ENCODE measurements around the gene HMGA1.

Gene HMGA1

DNA sequence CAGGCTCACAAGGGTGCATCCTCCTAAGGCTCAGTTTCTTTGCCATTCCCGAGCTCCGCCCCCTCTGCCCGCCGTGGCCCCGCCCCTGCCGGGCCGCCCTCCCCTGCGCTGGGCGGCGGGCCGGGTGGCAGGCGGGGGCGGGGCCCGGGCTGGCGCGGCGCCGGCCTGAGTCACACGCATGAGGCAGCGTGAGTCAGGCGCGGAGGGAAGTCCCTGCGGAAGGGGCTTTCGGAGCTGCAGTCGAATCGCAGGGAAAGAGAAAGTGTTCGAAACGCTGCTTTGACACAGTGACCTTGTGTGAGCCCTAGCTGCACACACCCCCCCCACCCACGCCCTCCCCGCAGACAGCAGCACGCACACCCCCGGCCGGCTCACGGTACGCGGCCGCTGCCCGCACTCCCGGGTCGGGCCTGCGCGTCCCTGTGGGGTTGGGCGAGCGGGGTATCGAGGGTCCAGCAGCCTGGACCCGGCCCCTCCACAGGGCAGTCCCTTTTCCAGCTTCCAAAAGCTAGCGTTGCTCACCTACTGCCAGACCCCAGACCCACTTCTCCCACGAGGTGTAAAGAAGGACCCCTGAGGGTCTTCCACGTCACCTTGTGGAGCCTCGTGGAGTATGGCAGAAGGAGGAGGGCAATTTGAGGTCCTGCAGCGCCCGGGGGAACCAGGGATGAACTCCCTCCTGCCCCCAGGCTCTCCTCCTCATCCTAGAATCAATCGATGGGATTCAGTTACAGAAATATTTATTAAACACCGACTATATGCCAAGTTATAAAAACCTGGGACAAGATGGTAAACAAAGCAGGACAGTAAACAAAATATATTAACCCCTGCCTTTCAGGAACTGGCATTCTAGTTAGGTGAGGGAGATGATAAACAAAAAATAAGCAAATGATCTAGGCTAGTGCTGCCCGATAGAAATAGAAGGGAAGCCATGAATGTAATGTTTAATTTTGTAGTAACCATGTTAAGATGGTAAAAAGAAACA, 12.4 kb upstream of the HMGA1 start:
- no peak for FAIRE-seq

GRCh38 chr6:34225551-34225950, 11.1 kb upstream of the HMGA1 start:
- no peak for FAIRE-seq

GRCh38 chr6:34226066-34226465, 10.6 kb upstream of the HMGA1 start:
- no peak for FAIRE-seq

DNA sequence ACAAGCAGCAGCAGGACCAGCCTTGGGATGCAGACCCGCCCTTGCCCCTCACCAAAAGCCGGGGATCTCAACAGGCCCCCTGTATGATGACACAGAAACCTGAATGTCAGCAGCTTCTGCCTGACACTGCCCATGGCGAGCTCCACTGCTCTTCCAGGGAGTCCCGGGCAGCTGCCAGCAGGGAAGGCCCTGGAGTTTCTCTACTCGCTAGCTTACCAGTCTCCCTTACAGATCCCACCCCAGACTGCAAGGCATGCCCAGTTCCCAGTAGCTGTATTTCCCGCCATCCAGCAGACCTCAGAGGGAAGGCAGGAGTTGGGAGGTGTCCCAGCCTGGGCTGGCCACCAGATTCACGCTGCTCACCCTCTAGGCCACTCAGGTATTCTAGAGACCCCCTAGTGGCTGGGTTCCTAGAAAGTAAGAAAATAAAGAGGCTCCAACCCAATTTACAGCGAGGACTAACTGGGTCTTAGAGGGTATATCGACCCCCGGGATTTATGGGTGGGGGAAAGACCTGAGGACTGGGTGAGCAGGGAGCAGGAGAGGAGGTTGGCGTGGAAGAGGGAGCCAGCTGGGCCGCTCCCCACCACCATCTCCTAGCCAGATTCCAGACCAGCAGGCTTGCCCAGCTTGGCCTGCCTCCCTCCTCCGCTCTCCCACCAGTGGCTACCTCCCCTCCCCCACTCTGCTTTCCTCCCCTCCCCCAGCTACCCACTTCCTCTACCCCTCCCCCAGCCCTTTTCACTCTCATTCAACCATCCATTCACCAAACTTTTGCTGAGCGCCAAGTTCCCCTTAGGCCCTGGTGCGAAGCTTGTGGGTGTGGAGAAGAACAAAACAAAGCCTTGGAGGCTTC, 9.7 kb upstream of the HMGA1 start:
- no peak for FAIRE-seq

DNA sequence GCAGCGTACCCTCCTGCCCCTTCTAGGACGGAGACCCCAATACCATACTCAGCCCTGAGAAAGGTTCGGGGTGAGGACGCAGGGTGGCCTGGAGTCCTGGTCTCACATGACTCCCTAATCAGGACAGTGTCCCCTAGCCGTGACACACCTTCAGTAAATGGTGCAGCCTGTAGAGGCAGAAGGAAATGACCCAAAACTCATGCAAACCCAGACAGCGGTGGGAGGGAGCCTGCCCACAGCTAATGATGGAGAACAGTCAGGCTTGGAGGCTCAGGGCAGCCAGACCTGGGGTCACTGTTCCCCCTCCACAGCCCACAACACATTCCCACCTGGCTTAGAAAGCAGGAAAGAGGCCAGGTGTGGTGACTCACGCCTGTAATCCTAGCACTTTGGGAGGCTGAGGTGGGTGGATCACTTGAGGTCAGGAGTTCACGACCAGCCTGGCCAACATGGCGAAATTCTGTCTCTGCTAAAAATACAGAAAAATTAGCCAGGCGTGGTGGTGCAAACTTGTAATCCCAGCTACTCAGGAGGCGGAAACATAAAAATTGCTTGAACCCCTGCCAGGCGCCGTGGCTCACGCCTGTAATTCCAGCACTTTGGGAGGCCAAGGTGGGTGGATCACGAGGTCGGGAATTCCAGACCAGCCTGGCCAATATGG, 8.8 kb upstream of the HMGA1 start:
- FAIRE-seq, result no peak

DNA sequence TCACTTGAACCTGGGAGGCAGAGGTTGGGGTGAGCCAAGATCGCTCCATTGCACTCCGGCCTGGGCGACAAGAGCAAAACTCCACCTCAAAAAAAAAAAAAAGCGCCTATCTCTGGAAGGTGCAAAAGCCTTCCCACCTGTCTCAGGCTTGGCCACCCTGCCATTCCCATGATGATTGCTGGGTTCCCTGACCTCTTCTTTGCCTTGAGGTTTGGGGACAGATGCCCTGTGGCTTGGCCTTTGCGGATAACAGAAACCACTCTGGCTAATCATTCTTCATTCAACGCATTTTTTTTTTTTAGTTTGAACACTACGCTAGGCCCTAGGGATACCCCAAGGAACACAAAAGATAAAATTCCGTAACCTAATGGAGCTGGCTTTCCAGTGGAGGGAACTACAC, 6.8 kb upstream of the HMGA1 start:
- no peak for FAIRE-seq

DNA sequence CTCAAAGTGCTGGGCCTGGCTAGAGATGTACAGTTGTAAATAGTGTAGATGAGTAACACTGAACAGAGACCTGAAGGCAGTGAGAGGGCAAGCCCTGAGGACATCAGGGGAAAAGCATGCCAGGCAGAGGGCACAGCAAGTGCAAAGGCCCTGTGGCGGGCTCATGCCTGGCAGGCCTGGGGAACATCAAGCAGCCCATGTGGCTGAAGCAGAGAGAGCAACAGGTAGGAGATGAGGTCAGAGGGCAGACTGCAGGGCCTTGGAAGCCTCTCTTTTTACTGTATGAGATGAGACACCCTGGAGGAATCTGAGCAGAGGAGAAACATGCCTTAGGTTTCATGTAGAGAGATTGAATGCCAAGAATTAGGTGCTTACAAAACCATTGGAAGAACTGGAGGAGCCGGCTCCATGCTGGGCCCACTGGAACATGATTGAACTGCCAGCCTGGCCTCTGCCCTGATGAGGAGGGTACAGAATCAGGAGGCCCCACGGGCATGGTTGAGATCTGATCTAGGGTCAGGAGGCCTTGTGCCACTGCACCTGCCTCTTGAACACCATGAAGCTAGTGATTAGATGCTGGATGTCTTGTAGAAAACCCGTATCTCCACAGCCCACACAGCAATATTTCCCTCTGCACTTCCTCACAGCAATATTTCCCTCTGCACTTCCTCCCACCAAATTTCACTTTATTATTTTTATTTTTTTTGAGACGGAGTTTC, 5.9 kb upstream of the HMGA1 start:
- no peak for FAIRE-seq

DNA sequence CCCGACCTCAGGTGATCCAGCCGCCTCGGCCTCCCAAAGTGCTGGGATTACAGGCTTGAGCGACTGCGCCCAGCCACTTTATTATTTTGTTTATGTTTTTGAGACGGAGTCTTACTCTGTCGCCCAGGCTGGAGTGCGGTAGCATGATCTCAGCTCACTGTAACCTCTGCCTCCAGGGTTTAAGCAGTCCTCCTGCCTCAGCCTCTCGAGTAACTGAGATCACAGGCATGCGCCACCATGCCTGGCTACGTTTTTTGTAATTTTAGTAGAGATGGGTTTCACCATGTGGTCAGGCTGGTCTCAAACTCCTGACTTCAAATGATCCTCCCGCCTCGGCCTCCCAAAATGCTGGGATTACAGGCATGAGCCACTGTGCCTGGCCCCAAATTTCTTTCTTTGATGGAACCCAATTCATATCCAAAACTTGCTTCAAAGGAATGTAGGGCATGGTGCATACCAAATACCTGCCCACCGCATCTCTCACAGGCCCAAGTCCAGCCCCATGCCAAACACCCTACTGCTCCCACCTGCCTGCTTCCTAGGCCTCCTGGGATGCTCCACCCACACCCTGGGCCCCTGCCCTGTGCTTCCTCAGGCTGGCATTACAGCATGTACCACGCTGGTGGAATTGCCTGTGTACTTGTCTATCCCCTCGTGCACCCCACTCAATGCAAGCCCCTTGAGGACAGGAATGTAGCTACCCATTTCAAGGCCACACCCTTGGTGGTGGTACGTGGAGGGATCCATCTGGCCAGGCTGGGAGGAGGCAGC, 4.9 kb upstream of the HMGA1 start:
- no peak for FAIRE-seq

DNA sequence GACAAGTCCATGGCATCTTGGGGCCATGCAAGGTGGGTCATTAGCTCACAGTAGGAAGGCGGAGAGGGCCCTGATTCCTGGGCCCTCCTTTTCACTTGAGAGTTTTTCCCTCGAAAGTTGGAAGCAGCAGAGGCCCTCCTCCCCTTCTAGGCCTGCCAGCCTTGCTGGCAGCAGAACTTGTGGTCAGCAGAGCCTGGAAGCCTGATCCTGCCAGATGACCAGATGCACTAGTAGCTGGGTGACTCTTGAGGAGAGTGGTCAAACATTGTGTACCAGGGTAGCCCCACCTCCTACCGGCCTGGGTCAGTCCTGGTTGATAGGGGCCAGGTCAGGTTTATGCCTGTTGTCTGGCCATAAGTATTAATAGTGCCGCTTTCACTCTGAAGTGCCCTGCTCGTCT, 3.8 kb upstream of the HMGA1 start:
- no peak for FAIRE-seq

DNA sequence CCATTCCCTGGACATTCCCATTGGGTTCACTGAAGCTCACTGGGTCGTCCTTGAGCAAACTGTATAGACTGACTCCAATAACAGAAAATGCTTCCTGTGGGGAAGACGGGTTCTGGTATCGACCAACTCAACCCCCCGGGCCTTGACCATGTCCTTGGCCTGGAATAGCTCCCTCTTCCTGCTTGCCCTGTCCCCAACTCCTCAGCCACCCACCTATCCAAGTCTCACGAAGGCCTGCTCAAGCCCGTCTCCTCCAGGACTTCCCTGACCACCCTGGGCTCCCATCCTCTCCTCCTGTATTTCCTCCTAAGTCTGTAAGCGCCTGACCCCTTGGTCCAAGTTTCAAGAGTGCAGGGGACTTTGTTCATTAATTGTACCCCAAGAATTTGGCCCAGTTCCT, 2.8 kb upstream of the HMGA1 start:
- no peak for FAIRE-seq

- no peak for FAIRE-seq
These were observed 1.9 kb upstream of the HMGA1 start for GRCh38 chr6:34234667-34235306.

DNA sequence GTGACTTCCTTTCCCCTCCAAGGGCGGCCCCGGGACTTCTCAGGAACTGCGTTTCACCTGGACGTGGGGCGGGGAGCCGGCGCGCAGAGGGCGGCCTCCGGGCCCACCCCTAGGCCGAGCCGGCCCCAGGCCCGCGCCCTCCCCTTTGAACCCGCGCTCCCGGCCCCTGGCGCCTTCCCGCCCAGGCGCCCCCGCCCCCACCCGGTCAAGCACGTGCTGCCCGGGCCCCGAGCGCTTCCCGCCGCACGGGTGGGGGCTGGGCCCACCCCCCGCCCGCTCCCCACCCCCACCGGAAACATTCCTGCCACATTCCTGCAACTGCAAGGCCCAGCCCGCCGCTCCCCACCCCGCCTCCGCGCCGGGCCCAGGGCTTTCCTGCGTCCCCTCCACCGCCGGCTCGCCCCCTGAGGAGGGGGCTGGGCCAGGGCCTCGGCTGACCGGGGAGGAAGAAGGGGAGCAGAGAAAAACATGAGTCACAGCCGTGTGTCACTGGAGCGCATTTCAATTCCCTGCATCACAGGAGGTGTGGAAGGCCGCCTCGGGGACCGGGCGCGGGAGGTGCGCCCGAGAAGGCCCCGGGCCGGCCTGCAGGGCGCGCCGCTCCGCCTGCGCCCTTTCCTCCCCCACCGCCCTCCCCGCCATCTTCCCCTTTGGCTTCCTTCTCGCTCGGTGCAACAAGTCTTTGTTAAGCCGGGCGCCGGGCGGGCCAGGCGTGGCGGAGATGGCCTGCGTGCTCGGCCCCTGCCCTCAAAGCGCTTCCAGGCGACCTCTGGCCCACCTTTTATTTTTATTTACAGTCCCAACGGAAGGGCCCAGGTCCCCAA, 1.2 kb upstream of the HMGA1 start:
- FAIRE-seq, result no peak

DNA sequence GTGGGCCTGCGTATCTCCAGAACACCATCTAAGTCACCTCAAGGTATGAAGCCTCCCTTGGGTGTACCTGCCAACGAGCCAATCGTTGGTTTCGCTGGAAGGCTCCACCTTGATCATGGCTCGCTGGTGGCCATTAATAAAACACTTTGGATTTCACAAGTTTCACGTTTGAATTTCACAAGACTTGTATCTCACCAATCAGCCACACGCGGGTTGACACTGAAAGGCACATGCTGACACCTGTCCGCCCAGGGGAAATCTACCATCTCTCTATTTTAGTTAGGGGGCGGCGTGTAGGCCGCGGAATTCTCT, 586 bp upstream of the HMGA1 start:
- FAIRE-seq, result no peak

GRCh38 chr6:34237316-34237721, 646 bp downstream of the HMGA1 start:
- no peak for FAIRE-seq

- no peak for FAIRE-seq
These were observed 1.3 kb downstream of the HMGA1 start for GRCh38 chr6:34237722-34238584.

DNA sequence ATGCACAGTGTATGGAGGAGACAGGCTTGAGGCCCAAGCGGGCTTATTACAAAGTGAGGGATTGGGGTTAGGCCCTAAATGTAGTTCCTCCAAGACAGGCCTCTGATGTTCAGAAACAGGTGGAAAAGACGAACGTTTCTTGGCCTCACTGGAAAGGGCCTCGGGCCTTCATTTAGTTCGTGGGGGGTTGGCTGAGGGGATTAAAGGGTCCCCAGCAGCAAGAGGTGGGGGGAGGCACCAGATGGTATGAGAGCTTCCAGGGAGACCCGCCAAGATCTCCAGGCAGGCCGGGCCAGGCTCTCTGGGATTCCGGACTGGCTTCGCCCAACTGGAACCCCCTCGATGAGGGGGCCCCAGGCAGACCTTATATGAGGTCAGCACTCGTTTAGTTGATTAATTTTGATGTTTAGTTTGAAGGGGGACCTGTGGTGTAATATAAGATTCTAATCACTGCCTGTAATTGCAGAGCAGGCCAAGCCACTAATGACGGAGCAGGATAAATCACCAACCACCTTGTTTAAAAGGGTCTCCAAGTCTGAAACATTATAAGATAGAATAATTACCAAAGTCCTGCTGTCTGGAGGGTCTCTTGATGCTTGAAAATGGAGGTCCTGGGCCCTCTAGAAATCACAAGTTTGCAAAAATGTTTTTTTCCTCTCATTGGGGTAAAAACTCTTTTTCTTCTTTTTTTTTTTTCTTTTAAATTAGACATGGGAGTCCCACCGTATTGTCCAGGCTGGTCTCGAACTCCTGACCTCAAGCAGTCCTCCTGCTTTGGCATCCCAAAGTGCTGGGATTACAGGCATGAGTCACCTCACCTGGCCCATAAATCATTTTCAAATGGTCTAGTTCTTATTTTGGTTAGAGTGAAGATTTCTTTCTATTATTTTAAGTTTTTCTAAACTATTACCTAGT, 2.2 kb downstream of the HMGA1 start:
- FAIRE-seq, result no peak

DNA sequence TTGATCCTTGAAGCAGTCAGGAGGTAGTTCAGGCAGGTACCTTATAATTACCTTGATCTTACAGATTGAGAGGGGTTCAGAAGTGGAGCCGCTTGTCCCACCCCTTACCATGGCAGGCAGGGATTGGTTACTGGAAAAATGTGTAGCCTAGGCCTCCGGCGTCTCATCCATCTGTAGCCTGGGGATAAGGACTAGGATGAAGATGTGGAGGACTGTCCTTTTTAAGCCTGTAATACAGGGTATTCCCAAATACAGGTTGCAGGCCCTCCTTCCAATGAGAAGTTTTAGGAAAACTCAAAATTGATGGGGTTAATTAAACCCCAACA, 2.8 kb downstream of the HMGA1 start:
- FAIRE-seq, result no peak

DNA sequence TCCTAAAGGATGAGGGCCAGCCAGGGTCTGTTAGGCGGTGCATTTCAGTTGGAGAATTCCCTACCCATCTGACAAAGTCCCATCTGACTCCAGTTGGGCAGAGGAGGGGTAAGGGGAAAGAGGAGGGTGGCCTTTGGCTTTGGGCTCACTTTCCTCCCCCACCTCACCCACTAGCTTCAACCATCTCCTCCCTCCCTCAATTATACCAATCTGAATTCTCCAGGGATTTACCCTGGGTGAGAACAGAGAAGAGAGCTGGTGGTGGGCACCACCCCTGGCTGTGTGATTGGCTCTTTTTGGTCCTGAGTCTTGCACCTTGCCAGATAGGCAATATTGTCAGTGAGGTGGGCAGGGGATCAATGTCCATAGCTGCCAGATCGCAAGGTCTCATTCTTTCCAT, 3.2 kb downstream of the HMGA1 start:
- no peak for FAIRE-seq

Data from colon (tissue), 2 donors.